ENCODE data around the gene AMN.

The AMN gene

GRCh38 chr14:102898776-102899515, 23.5 kb upstream of the AMN start:
- DNase-seq (ENCODE audit: low read depth), result no peak

- no peak for DNase-seq (ENCODE audit: low read depth)
Measured at GRCh38 chr14:102899516-102899900, 23.0 kb upstream of the AMN start.

GRCh38 chr14:102900631-102901571, 21.6 kb upstream of the AMN start:
- no peak for DNase-seq (ENCODE audit: low read depth)

- DNase-seq (ENCODE audit: low read depth), result no peak
Measured at GRCh38 chr14:102901633-102902032, 20.8 kb upstream of the AMN start.

- DNase-seq (ENCODE audit: low read depth), result no peak
Measured at GRCh38 chr14:102902086-102902485, 20.4 kb upstream of the AMN start.

GRCh38 chr14:102902523-102903247, 19.8 kb upstream of the AMN start:
- no peak for DNase-seq (ENCODE audit: low read depth)

- no peak for DNase-seq (ENCODE audit: low read depth)
Measured at GRCh38 chr14:102903248-102903888, 19.1 kb upstream of the AMN start.

GRCh38 chr14:102903889-102904512, 18.5 kb upstream of the AMN start:
- DNase-seq (ENCODE audit: low read depth), result no peak

GRCh38 chr14:102905116-102906108, 17.1 kb upstream of the AMN start:
- DNase-seq (ENCODE audit: low read depth), result no peak

GRCh38 chr14:102906616-102907302, 15.7 kb upstream of the AMN start:
- DNase-seq (ENCODE audit: low read depth), result no peak

GRCh38 chr14:102907303-102907844, 15.1 kb upstream of the AMN start:
- DNase-seq (ENCODE audit: low read depth), result no peak

GRCh38 chr14:102907980-102908730, 14.3 kb upstream of the AMN start:
- no peak for DNase-seq (ENCODE audit: low read depth)

- no peak for DNase-seq (ENCODE audit: low read depth)
Measured at GRCh38 chr14:102908766-102909455, 13.6 kb upstream of the AMN start.

GRCh38 chr14:102909462-102909861, 13.0 kb upstream of the AMN start:
- DNase-seq (ENCODE audit: low read depth), result no peak

- DNase-seq (ENCODE audit: low read depth), result no peak
Measured at GRCh38 chr14:102909911-102910310, 12.6 kb upstream of the AMN start.

GRCh38 chr14:102910442-102910841, 12.0 kb upstream of the AMN start:
- DNase-seq (ENCODE audit: low read depth), result no peak

GRCh38 chr14:102911541-102911951, 10.9 kb upstream of the AMN start:
- no peak for DNase-seq (ENCODE audit: low read depth)
